Ovary (tissue), 3 donors: ENCODE results near the gene ALG1.

Experiments
- POLR2A ChIP-seq: fragments of 450-650 bp; IDR thresholded peaks from one replicate; pipeline ENCODE4 v1.6.1; 2017; ENCODE audit warnings: antibody characterized with exemption, mild to moderate bottlenecking, moderate library complexity
- TF ChIP-seq, protein P1 (sequence below), 3 donors: fragments of 450-650 bp in 2 of 3; fragments of 200-600 bp in 1 of 3; IDR thresholded peaks; one replicate each; pipeline versions ENCODE4 v1.5.1 to v1.8.0; 2016 to 2022; ENCODE audit warnings: antibody characterized with exemption in 3 of 3, mild to moderate bottlenecking in 1 of 3
- donor health status: DM: no; HTN: no; CAD: no.

DNA sequence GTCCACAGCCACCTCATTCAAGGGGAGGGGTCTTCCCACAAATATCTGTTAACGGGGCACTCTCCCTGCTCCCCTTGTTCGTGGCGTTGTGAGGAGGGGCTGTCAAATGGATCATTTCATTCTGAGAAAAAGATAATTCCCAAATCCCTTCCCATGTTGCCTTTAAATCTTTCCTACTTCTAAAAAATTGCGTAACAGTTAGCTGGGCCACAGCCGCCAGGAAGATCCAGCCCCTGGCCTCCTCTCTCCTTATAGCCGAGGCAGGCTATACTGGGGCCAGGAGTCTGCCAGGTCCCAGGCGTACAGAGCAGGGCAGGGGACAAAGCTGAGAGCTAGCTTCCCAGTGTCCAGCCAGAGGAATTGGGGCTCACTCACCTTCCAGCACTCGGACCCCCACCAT lies 6.3 kb upstream of the ALG1 start:
- TF ChIP-seq, protein P1, sequence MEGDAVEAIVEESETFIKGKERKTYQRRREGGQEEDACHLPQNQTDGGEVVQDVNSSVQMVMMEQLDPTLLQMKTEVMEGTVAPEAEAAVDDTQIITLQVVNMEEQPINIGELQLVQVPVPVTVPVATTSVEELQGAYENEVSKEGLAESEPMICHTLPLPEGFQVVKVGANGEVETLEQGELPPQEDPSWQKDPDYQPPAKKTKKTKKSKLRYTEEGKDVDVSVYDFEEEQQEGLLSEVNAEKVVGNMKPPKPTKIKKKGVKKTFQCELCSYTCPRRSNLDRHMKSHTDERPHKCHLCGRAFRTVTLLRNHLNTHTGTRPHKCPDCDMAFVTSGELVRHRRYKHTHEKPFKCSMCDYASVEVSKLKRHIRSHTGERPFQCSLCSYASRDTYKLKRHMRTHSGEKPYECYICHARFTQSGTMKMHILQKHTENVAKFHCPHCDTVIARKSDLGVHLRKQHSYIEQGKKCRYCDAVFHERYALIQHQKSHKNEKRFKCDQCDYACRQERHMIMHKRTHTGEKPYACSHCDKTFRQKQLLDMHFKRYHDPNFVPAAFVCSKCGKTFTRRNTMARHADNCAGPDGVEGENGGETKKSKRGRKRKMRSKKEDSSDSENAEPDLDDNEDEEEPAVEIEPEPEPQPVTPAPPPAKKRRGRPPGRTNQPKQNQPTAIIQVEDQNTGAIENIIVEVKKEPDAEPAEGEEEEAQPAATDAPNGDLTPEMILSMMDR (IDR thresholded peaks at IDR 0.05), result no peak
- TF ChIP-seq POLR2A, result no peak
